Epithelial cell of prostate (primary cell): ENCODE data around the gene NIP7.
"Not testable (repeated sequence)": the region's sequence is repeated elsewhere in the genome, so short reads cannot be mapped to it uniquely, and the experiment has no call there.

Source experiments
- DNase-seq: peaks from one replicate; pipeline ENCODE4 v3.0.0-alpha.2; 2011; ENCODE audit warnings: low read depth, low spot score
- H3K27ac ChIP-seq: fragments of 450-650 bp; 2 replicates; pipeline ENCODE4 v1.5.1; 2017; ENCODE audit warnings: mild to moderate bottlenecking

NIP7 gene

GRCh38 chr16:69338557-69339288, 849 bp upstream of the NIP7 start:
- DNase-seq, result no peak
- H3K27ac ChIP-seq, result peak overlapping the region; percentile 88

DNA sequence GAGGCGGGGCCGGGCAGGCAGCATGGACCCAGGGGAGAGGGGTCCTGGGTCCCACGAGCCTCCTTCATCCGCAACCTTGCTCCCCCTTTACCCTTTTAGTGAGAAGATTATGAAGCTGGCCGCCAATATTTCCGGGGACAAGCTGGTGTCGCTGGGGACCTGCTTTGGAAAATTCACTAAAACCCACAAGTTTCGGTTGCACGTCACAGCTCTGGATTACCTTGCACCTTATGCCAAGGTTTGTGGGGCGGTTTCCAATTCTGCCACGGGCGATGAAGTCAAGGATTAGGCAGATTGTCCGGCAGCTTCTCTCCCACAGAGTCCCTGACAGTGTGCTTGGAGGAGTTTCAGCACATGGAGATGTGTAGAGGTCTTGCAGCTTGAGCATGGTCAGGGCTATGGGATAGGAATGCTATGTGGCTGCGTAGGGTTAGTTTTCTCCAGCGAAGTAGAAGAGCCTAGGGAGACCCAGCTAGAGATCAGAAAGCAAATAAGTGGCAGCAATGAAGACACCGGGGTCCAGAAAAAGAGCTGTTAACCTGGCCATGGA, 598 bp downstream of the NIP7 start:
- H3K27ac ChIP-seq, result peak overlapping the region; percentile 88
- no peak for DNase-seq

- H3K27ac ChIP-seq, result no peak overlapping the region
- DNase-seq, result no peak
Measured at GRCh38 chr16:69344171-69344570, 4.6 kb downstream of the NIP7 start.

GRCh38 chr16:69345923-69346322, 6.4 kb downstream of the NIP7 start:
- no peak for DNase-seq
- no peak overlapping the region for H3K27ac ChIP-seq

DNA sequence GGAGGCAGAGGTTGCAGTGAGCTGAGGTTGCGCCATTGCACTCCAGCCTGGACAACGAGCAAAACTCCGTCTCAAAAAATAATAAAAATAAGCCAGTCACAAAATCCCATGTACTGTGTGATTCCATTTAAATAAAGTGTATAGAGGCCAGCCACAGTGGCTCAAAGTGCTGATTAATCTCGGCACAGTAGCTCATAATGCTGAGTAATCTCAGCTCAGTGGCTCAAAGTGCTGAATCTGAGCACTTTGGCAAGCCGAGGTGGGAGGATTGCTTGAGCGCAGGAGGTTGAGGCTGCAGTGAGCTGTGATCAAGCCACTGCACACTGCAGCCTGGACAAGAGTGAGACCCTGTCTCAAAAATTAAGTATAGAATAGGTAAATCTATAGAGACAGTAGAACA, 7.1 kb downstream of the NIP7 start:
- no peak for DNase-seq

GRCh38 chr16:69348222-69348621, 8.7 kb downstream of the NIP7 start:
- H3K27ac ChIP-seq, result no peak overlapping the region
- no peak for DNase-seq

More for the DNA sequence above, 7.1 kb downstream of the NIP7 start:
- H3K27ac ChIP-seq, result no peak overlapping the region

GRCh38 chr16:69349536-69349935, 10.0 kb downstream of the NIP7 start:
- no peak overlapping the region for H3K27ac ChIP-seq
- no peak for DNase-seq

DNA sequence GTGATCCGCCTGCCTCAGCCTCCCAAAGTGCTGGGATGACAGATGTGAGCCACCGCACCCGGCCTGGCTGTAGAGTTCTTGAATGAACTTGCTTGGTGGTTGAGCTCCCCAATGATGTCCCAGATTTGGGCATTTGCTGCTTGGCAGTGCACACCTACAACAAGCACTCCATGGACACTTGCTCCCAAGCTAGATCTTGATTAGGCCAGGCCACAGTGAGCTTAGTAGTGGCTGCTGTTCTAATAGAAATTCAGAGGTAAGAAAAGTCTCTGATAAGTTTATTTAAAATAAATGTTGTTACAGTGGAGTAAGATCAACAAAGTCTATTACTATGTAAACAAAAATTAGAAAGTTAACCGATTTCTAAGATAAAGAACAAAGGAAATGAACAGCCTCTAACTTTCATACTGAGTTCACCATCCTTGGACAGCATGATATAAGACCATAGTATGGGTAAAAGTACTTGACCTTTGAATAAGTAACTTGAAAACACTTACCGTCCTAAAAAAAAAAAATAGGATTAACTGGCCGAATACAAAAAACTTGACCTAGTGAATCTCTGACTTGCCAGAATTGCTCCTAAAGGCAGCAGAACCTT, 11.1 kb downstream of the NIP7 start:
- H3K27ac ChIP-seq, result no peak overlapping the region
- no peak for DNase-seq

- DNase-seq, result no peak
- no peak within 1 kb of the TSS for H3K27ac ChIP-seq
Measured at GRCh38 chr16:69351309-69352027, 11.9 kb downstream of the NIP7 start, which contains the start of gene TMED6. TMED6 (minus strand) TSS chr16:69351786; CDS start chr16:69351753, 33 bp downstream.

DNA sequence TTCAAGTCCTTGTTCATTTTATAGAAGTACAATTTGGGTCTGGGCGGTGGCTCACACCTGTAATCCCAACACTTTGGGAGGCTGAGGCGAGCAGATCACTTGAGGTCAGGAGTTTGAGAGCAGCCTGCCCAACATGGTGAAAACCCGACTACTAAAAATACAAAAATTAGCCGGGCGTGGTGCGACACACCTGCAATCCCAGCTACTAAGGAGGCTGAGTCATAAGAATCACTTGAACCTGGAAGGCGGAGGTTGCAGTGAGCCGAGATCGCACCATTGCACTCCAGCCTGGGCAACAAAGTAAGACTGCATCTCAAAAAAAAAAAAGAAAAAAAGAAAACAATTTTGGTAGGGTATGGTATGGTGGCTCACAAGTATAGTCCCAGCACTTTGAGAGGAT, 20.5 kb downstream of the NIP7 start:
- H3K27ac ChIP-seq, DNase-seq: not testable (repeated sequence)

- no peak overlapping the region for H3K27ac ChIP-seq
- no peak for DNase-seq
Measured at GRCh38 chr16:69363281-69363717, 23.7 kb downstream of the NIP7 start.

GRCh38 chr16:69364088-69364487, 24.5 kb downstream of the NIP7 start:
- DNase-seq, result no peak
- H3K27ac ChIP-seq, result no peak overlapping the region

DNA sequence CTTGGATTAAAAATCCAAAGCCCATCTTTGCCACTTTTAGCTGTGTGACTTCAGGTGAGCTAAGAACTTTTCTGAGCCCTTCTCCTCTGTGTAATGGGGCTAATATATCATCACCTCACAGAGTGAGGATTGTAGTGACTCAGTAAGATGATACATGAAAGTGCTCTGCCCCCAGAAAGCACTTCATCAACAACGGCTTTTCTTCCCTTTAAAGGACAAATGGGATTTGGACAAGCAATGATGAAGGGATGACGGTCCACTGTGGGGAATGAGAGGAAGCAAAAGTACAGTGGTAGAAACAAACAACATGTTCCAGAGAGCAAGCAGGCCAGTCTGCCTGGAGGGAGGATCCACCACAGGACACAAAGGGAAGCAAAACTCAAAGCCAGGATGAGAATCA, 26.3 kb downstream of the NIP7 start:
- no peak for DNase-seq
- H3K27ac ChIP-seq, result no peak overlapping the region

DNA sequence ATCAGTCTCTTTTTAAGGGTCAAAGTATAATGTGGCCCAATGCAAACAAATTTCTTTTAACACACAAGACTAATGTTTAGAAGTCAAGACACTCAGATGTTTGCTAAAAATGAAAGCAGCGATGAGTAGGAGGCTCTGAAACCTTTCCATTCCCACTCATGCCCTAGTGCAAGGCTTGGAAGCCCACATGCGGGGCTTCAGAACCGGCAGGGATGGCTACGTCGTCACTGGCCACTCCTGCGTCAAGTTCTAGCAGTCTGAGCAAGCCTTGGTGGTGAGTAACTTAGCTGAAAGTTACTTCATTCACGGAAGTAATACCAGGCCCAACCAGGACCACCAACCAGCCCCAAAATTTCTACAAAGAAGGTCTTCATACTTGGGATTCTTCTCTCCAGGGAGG, 26.9 kb downstream of the NIP7 start:
- DNase-seq, result no peak
- no peak overlapping the region for H3K27ac ChIP-seq

- H3K27ac ChIP-seq, result no peak overlapping the region
- DNase-seq, result no peak
Measured at GRCh38 chr16:69367980-69368379, 28.4 kb downstream of the NIP7 start.

DNA sequence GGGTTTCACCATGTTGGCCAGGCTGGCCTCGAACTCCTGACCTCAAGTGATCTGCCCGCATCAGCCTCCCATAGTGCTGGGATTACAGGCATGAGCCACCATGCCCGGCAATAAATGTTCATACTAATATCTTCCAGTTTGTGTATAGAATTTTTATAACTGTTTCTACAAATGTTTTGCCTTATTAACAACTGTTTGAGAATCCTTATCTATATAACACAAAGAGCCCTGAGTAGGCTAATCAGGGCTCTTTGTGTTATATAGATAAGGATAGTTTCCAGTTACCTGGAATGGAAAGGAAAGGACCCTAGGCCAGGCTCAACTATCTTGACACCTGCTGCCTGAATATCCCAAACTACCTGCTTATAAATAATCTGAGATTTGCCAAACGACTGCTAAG, 29.3 kb downstream of the NIP7 start:
- no peak for DNase-seq
- H3K27ac ChIP-seq, result no peak overlapping the region

GRCh38 chr16:69371564-69371963, 32.0 kb downstream of the NIP7 start:
- DNase-seq, result no peak
- H3K27ac ChIP-seq, result no peak overlapping the region

DNA sequence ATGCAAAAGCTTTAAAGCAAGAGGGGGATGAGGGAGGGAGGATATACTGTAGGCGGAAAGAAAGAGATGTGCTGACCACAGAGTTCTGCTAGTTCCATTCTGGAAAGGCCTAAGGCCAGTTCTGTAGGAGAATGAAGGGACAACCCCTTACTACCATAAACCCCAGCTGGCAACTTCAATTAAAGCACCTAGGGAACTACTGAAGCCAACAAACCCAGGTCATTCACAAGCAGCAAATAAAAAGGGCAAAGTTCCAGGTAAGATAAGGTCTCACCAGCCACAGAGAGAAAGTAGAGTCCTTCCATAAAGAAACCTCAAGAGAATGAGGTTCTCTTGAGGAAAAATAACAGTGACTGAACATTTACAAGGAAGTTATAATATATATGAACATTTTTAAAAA, 33.4 kb downstream of the NIP7 start:
- H3K27ac ChIP-seq, result no peak overlapping the region
- DNase-seq, result no peak

DNA sequence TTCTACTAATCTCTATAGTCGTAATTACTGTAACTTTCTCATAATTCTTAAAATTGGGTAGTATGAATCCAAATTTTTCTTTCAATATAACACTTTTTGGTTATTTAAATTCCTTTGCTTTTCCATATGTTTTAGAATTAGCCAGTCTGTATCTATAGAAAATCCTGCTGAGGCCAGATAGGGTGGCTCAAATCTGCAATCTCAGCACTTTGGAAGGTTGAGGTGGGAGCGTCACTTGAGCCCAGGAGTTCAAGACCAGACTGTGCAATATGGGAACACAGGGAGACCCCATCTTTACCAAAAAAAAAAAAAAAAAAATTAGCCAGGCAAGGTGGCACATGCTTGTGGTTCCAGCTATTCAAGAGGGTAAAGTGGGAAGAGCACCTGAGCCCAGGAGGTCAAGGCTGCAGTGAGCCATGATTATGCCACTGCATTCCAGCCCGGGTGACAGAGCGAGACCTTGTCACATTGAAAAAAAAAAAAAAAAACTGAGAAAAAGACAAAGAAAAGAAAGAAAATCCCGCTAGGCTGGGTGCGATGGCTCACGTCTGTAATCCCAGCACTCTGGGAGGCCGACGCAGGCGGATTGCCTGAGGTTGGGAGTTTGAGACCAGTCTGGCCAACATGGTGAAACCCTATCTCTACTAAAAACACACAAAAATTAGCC, 37.0 kb downstream of the NIP7 start:
- H3K27ac ChIP-seq, result no peak overlapping the region
- no peak for DNase-seq

DNA sequence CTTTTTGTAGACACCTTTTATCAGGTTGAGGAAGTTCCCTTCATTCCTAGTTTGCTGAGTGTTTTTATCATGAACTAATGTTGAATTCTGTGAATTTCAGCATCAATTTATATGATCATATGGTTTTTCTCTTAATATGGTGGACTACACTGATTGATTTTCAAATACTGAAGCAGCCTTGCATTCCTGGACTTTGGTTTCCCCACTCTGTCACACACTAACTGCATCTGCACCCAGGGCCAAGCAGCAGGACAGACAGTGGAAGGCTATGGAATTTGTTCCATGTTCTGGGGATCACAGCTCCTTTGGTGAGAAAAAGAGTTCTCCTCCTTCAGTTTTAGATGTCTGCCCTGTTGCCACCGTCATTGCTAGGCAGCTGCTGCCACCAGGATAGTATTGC, 38.5 kb downstream of the NIP7 start:
- DNase-seq, result no peak
- no peak overlapping the region for H3K27ac ChIP-seq

DNA sequence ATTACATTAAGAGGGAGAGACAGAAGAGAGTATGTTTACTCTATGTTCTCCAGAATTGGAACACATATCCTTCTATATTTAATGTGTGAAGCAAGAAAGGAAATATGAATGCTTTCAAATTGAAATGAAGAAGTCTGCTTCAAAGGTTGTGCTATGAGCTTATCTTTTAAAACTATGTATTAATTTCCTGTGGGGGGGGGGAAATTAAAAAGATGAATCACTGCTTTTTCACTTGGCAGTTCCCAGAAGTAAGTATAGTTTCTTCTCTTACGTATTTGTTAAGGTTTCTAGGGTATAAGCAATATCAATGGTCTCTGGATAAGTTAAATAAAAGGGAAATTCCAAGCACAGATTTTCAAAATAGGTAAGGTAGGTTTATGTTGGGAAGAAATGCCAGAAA, 39.2 kb downstream of the NIP7 start:
- no peak overlapping the region for H3K27ac ChIP-seq

More for the DNA sequence above, 39.2 kb downstream of the NIP7 start:
- DNase-seq, result no peak
